Ectodermal cell (in vitro differentiated cells): Measurements from ENCODE around the gene POU2F1.
A peak's percentile ranks its signal among the peaks of the same experiment; 100 is the strongest.
"Not testable (repeated sequence)": the region's sequence is repeated elsewhere in the genome, so short reads cannot be mapped to it uniquely, and the experiment has no call there.

Source experiments
- H3K27ac ChIP-seq: 2 replicates; pipeline ENCODE4 v1.7.0; 2013; ENCODE audit warnings: mild to moderate bottlenecking, low read depth, low read length; ENCODE audit not compliant: insufficient read depth, poor library complexity, severe bottlenecking
- H3K27me3 ChIP-seq: 2 replicates; pipeline ENCODE4 v1.7.0; 2013; ENCODE audit warnings: mild to moderate bottlenecking, low read length; ENCODE audit not compliant: insufficient read depth, control insufficient read depth, poor library complexity, severe bottlenecking
- H3K36me3 ChIP-seq: one replicate; pipeline ENCODE4 v1.7.0; 2013; ENCODE audit warnings: low read length; ENCODE audit not compliant: control insufficient read depth, insufficient read depth
- H3K4me1 ChIP-seq: one replicate; pipeline ENCODE4 v1.7.0; 2013; ENCODE audit warnings: low read length; ENCODE audit not compliant: control insufficient read depth, insufficient read depth
- H3K4me3 ChIP-seq: 2 replicates; pipeline ENCODE4 v1.7.0; 2013; ENCODE audit warnings: low read depth, low read length, control low read depth; ENCODE audit not compliant: insufficient read depth
- H3K9me3 ChIP-seq: 2 replicates; pipeline ENCODE4 v1.7.0; 2013; ENCODE audit warnings: mild to moderate bottlenecking, low read length, moderate library complexity; ENCODE audit not compliant: control insufficient read depth
- WGBS, 2 experiments: methylation state at CpG; one replicate each; pipeline ENCODE4 v1.1.7; 2013; ENCODE audit warnings: missing lambda C conversion rate in 2 of 2; 5-methylcytosine and 5-hydroxymethylcytosine counted together

The POU2F1 gene

DNA sequence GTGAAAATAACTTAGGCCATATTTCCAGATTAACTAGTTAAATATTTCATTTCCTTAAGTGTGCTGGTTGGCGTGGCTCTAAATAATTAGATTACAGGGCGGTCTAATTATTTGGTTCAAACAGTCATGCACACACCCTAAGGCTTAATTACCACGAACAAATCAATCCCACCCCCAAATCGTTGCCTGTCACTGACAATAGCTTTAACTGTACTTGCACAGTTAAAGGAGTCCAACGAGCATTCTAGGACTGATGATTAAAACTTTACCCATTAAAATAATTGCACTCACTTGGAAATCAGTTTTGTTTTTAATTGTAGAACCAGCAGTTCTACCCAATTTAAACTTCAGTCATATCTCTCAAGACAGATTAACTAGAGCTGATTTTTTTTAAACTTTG lies 1.5 kb upstream of the POU2F1 start:
- 56 to 65% methylated on average over 5 of the region's 5 CpGs for WGBS, 2 experiments
- Histone ChIP-seq H3K27ac (no peak overlapping the region), H3K4me1 (peaks cover 8% of the 10 kb centered on the region), H3K27me3 (no peaks in the 10 kb centered on the region), H3K36me3 (no peaks in the 10 kb centered on the region), H3K4me3 (peak overlapping the region; percentile 71), H3K9me3 (no peaks in the 10 kb centered on the region)

DNA sequence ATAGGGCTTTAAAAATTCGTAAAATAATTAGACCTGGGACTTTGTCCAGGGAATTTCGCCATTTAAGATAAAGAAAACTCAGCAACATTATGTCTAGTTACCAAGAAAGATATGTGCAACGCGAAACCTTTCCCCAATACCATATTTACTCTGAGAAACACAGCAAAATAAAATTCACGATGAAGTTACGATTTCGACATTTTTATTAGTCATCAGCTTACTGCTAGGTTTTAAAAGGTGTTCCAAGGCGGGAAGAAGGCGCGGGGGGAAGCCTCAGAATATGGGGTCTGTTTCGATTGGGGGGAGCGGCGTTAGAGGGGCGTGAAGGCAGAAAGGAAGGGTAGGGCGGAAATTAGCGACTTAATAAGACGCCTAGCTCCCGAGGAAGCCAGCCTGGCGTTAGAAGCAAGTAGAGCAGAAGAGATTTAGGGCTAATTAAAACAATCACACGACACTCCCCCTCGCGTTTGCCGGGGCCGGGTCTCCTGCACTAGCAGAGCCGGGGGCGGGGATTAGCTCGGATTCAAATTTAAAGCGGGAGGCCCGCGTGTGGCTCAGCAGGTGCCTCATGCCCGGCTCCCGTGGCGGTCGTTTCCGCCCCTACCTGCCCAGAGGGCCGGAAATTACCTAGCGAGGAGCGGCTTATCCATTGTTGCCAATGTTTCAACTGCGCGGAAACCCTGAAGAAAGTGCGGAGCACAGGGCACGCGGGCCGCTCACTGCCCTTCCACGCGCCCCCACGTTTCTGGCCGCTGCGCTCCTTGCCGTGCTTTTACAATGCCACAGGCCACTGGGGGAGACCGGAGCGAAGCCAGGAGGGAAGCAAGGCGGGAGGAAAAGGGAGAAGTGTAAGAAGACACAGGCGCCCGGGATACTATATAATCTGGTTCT lies 795 bp upstream of the POU2F1 start:
- Histone ChIP-seq H3K27me3 (no peaks in the 10 kb centered on the region), H3K4me1 (peaks cover 8% of the 10 kb centered on the region), H3K4me3 (peak overlapping the region; percentile 71), H3K27ac (peak overlapping the region; percentile 98), H3K9me3 (no peaks in the 10 kb centered on the region), H3K36me3 (no peaks in the 10 kb centered on the region)
- WGBS, 2 experiments, result 2% methylated on average over 55 of the region's 55 CpGs

DNA sequence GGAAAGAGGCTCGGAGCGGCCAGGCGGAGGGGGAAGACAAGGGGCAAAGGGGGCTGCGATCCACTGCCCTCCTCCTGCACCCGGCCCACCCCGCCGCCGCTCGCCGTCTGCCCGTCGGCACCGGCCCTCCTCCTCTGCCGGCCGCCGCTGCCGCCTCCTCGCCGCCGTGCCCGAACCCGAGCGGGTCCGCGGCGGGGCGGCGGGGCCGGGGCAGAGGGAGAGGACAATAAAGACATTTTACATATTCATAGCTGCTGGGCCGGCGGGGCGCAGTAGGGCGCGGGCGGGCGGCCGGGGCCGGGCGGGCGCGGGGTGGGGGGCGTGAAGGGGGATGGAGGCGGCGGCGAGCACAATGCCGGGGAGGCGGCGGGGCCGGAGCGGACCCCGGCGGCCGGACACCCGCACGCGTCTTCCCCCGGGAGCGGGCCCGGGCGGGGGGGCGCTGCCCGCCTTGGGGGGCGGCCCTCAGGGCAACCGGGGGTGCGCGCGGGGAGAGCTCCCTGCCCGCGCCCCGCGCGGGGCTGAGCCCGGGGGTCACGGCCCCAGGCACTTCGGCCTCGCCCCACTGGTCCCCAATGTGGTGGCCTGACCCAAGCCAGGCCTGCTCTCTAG lies 546 bp downstream of the POU2F1 start:
- peak overlapping the region; percentile 70 for H3K4me3 ChIP-seq
- no peaks in the 10 kb centered on the region for H3K27me3 ChIP-seq
- no peaks in the 10 kb centered on the region for H3K9me3 ChIP-seq
- WGBS, 2 experiments, result 0% methylated on average over 76 of the region's 76 CpGs
- H3K27ac ChIP-seq, result peak overlapping the region; percentile 92
- H3K4me1 ChIP-seq, result peaks cover 12% of the 10 kb centered on the region
- no peaks in the 10 kb centered on the region for H3K36me3 ChIP-seq

DNA sequence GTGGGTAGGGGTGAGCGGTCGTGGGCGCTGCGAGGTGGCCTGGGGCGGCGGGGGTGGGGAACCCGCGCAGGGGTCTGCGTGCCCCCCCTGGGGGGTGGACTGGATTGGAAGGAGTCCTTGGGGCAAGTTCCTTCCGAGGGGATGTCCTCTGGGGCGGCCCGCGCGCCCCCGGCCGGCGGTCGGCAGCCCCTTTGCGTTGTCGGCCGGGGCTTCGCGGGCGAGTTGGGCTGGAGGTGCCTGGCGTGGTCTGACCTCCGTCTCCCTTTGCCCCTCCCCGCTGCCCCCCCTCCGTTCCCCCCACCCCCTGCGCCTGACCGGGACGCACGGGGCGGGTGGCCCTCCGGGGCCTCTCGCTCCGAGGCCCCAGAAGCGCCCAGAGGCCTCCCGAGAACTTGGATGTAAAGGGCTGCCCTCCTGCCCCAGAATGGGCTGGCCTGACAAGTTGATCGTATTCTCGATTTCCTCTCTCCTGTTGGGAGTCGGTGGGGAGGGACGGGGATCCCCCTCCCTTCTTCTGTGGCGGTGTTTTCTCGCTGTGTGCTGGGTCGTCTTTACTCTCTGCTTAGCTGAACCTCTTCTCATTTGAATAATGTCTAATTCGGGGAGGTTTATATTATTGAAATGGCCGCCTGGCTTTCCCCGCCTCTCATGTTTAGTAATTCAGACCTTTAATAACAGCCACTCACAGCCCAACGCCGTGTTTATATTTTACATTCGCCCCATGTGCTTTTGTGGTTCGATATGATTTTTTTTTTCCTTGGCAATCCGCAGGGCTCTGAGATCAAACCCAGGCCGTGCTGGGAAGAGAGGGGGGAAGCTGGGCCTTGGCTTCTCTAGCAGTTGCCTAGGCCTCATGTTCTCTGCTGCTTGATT lies 1.3 kb downstream of the POU2F1 start:
- H3K36me3 ChIP-seq, result no peaks in the 10 kb centered on the region
- H3K27ac ChIP-seq, result peak overlapping the region; percentile 87
- WGBS, 2 experiments, result 0 to 1% methylated on average over 49 to 53 of the region's 54 CpGs
- peak overlapping the region; percentile 70 for H3K4me3 ChIP-seq
- no peaks in the 10 kb centered on the region for H3K9me3 ChIP-seq
- peaks cover 12% of the 10 kb centered on the region for H3K4me1 ChIP-seq
- H3K27me3 ChIP-seq, result no peaks in the 10 kb centered on the region

DNA sequence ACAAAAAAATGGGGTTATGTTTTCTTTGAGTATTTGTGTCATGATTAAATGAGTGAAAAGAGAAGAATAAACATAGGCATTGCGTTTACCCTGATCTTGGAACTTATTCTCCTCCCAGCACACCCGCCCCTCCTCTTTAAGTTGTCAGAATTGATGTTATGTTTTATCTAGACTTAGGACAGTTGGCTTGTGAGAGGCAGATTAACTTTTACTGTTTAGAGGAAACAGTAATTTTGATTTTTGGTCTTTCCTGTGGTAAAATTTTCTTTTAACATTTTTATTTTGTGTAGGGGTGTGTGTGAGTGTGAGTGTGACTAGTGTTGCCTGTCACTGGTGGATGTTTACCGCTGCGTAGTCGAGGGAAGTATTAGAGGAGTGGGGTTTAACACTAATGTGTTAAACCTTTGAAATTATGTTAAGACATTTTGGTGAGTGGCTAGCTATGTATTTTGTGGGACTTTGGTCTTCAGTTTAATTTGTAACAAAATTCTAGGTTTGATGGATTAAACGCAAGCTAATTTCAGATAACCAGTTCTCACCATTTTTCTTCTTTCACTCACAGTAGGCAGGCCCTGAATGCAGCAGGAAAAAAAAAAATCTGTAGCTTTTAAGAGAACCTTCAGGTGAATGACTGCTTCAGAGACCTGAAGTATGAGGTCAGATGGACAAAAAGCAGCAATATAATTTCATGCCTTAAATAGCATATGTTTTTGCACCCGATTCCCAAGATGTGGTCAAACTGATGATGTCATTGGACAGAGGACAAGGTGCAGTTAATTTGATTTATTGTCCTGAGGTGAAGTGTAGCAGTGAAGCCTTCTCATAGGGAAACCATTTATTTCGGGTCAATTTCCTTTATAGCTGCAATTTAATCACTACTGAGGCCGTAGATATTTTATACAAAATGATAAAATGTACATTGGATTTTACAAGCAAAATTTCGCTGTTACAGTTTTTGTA lies 2.7 kb downstream of the POU2F1 start:
- Histone ChIP-seq H3K4me1 (peaks cover 23% of the 10 kb centered on the region), H3K36me3 (no peaks in the 10 kb centered on the region), H3K4me3 (peak overlapping the region; percentile 3), H3K9me3 (no peaks in the 10 kb centered on the region), H3K27ac (no peak overlapping the region), H3K27me3 (no peaks in the 10 kb centered on the region)
- WGBS, 2 experiments, result 84 to 86% methylated on average over 7 to 10 of the region's 10 CpGs

DNA sequence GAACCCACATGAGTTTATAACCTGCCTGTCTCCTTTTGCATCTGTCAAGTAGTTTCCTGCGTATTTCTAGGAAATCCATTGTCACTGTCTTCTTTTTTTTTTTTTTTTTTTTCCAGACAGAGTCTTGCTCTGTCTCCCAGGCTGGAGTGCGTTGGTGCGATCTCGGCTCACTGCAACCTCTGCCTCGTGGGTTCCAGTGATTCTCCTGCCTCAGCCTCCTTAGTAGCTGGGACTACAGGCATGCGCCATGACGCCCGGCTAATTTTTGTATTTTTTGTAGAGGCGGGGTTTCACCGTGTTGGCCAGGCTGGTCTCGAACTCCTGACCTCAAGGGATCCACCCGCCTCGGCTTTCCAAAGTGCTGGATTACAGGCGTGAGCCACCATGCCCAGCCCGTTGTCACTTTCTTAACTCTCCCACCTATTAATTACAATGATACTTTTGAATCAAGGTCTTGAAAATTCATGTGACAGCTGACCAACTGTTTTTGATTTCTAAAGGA lies 4.1 kb downstream of the POU2F1 start:
- WGBS, 2 experiments, result 85% methylated on average over 15 of the region's 15 CpGs
- not testable (repeated sequence) for H3K9me3 ChIP-seq, H3K27me3 ChIP-seq, H3K36me3 ChIP-seq, H3K27ac ChIP-seq, H3K4me3 ChIP-seq
- H3K4me1 ChIP-seq, result peaks cover 23% of the 10 kb centered on the region

DNA sequence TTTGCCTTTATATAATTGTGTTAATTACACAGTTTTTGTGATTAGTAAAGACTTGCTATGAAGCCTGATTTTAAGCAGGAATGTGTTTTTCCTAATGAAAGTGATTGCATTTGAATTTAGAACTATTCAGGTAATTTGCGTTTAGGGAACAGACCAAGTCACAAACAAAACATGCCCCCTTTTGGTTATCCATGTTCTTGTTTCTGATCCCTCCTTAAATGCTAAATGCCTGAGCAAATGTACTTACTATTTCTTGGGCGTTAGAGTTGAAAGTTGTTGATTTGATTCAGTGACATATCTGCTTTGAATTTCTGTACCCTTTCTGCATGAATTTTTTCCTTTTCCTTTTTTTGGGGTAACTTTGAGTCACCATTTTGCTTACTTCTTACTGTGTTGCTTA lies 5.2 kb downstream of the POU2F1 start:
- peaks cover 23% of the 10 kb centered on the region for H3K4me1 ChIP-seq
- WGBS, 2 experiments, result 29 to 32% methylated on average over 2 of the region's 2 CpGs

DNA sequence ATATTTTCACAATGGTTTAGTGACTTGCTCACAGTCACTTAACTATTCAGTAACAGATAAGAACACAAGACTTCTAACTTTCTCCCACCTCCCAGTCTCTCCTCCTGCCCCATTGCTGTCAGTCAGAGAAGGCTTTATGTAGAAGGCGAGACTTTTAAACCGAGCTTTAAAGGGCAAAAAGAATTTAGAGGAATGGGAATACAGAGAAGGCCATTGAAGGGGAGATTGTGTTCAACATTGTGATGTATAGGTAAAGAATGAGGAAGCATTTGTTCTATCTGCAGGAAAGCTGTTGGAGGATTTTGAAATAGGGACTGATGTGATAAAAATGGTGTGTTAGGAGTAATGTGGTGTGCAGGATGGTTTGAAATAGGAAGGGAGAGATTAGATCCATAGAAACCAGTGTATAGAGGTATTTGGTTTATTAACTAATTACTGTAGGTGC lies 7.3 kb downstream of the POU2F1 start:
- no peaks in the 10 kb centered on the region for H3K27me3 ChIP-seq
- 32 to 35% methylated on average over 2 of the region's 2 CpGs for WGBS, 2 experiments

More for the DNA sequence above, 5.2 kb downstream of the POU2F1 start:
- H3K27ac ChIP-seq, result no peak overlapping the region
- H3K9me3 ChIP-seq, result no peaks in the 10 kb centered on the region
- H3K4me3 ChIP-seq, result no peak overlapping the region
- no peaks in the 10 kb centered on the region for H3K36me3 ChIP-seq
- no peaks in the 10 kb centered on the region for H3K27me3 ChIP-seq

DNA sequence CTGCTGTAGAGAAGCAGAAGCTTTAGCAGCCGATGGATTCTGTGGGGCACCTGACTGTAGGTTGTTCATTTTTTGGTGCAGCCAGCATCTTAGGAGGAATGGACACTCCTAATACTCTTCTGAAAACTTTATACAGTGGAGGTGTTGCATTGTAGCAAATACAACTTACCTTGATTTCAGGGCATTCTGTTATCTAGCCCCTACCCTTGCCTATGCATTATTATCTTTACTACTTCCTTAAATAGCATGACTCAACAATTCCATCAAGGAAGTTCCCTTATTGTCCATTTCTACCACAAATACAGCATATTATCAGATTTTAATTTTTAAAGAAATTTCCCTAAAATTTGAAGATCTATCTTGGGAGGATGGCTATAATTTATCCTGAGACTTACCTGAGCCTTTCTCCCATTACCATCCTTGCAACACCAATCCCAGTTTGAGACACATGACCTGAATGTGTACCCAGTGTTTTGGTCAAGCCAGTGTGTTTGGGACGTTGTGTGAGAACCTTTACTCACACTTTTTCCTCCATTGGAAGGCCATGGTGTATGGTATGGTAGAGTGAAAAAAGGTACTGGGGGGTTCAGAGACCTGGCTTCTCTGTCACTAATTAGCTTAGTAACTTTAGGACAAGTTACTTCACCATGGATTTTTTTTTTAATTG lies 9.2 kb downstream of the POU2F1 start:
- Histone ChIP-seq H3K4me3 (no peak overlapping the region), H3K27me3 (no peaks in the 10 kb centered on the region), H3K4me1 (peaks cover 15% of the 10 kb centered on the region), H3K9me3 (no peaks in the 10 kb centered on the region), H3K27ac (no peak overlapping the region), H3K36me3 (no peaks in the 10 kb centered on the region)
- WGBS, 2 experiments, result 66 to 73% methylated on average over 2 of the region's 2 CpGs

More for the DNA sequence above, 7.3 kb downstream of the POU2F1 start:
- H3K4me1 ChIP-seq, result peaks cover 20% of the 10 kb centered on the region
- no peak overlapping the region for H3K27ac ChIP-seq
- H3K9me3 ChIP-seq, result no peaks in the 10 kb centered on the region
- H3K36me3 ChIP-seq, result no peaks in the 10 kb centered on the region
- H3K4me3 ChIP-seq, result no peak overlapping the region
